ENCODE measurements around the gene NAT14.
"Not testable (repeated sequence)": the region's sequence is repeated elsewhere in the genome, so short reads cannot be mapped to it uniquely, and the experiment has no call there.

Gene NAT14

DNA sequence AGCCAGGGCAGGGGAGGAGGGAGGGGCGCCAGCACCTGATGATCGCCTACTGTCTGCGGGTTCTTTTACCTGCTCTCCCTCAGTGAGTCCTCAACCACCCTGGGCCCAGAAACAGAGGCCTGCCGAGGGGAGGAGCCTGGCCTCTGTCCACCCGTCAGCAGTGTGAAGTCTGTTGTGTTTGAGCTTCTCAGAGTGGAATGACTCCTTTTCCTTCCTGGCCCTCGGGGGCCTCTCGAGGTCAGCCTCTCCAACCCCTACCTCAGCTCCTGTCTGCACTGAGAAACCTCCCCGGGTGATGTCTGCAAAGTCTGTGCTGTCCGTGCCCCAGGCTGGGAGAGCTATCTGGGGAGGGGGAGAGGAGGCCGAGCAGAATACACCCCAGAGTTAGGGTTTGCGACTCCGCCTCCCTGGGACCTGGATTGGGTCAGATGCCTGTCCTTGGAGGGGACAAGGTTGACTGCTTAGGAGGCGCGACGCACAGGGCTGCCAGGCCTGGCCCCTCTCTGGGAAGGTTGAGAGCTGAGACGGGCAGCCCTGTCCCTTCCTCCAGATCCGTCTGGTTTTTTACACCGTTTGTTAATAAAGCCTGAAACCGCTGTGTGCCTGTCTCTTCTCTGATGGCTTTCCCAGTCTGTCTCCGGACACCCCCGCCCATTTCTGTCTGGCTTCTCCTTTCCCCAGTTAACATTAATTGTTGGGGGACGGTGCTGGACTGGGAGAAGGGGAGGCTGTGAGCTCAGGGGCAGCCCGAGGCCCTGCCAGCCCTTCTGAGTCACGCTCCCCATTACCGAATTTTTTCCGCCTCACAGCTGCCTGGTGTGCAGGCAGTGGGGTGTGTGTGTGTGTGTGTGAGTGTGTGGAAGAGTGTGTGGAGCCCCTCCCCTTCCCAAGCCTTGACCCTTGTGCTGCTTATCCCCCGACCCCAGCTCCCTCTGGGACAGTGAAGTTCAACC lies 2.3 kb downstream of the NAT14 start:
- peak; percentile 86 for DNase-seq (ENCODE audit: low spot score)

DNA sequence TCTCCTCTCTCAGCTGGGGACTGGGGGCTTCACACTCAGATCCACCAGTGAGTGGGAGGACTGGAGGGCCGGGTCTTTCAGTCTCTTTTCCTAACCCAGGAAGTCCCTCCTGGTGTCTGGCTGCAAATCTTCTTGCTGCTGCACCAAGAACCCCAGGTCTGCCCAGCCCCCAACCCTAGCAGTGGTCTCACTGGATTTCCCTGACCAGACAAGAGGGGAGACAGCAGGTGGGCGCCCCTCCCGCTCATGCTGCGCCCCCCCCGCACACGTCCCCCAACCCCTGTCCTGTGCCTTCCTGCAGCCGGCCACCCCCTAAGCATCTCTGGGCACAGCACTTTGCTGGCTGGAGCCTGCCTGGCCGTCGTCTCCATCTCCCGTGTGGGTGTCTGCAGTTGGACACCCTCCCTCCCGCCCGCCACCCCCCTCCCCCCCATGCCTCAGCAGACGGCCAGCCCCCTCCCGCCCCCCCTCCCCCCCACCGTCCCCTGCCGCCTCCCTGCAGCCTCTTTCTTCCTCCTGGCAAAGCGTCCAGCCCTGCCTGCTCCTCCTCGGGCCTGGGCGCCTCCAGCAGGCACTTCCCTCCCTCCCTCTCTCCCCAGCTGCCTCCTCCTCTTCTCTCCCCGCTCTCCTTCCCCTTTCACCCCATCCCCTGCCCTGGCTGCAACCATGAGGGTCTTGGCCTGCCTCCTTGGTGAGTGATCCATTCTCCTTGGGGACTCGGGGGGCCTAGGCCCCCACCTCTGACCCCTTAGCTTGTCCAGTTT lies 3.1 kb downstream of the NAT14 start, which contains the start of gene SSC5D:
Gene SSC5D, plus strand, starts transcription at position 513 of the 764 bp plus-strand sequence. Its CDS starts 154 bp downstream, at position 667.
- no peak for DNase-seq (ENCODE audit: low spot score)

DNA sequence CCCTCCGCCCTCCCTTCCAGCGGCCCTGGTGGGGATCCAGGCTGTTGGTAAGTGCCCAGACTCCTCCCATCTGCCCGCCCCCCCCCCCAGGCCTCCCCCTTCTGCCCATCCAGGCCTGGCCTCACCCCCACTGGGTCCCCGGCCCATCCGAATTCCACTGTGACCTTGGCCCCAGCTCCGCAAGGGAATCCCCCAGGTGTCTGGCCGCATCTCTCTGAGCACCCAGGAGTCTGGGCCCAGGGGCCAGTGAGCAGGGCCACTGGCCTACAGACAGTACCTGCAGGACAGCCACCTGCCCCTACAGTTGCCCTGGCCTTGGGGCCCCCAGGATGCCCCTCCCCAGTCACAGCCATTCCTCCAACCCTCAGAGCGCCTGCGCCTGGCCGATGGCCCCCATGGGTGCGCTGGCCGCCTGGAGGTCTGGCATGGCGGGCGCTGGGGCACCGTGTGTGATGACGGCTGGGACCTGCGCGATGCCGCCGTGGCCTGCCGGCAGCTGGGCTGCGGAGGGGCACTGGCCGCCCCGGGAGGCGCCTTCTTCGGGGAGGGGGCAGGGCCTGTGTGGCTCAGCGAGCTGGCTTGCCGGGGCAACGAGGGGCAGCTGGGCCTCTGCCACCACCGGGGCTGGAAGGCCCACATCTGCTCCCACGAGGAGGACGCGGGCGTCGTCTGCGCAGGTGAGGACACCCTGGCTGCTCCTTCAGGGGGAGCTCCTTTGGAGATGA lies 4.2 kb downstream of the NAT14 start:
- no peak for DNase-seq (ENCODE audit: low spot score)

DNA sequence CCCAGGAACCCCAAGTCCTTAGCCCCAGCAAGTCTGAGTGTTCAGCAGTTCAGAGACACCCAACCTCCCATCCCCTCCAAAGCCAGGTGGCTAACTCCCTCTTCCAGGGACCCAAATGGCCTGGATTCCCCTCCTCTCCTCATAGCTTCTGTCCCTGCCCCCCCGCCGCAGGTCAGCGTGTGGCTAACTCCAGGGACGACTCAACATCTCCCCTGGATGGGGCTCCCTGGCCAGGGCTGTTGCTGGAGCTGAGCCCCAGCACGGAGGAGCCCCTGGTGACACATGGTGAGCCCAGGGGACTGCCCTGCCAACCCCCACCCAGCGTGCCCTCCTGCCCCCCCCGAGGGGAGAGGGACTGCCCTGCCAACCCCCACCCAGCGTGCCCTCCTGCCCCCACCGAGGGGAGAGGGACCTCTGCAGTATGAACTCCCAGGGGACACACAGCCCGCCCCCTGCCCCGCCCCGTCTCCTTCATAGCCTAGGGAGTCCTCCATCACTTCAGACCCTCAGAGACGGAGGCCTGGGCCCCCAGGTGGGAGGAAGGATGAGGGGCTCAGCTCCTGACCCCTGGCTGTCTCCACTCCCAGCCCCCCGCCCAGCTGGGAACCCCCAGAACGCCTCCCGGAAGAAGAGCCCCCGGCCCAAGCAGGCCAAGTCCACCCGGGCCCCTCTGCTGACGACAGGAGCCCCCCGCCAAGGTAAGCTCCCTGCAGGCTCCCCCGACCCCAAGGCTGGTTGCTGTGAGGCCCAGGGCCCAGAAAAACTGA lies 4.9 kb downstream of the NAT14 start:
- no peak for DNase-seq (ENCODE audit: low spot score)

DNA sequence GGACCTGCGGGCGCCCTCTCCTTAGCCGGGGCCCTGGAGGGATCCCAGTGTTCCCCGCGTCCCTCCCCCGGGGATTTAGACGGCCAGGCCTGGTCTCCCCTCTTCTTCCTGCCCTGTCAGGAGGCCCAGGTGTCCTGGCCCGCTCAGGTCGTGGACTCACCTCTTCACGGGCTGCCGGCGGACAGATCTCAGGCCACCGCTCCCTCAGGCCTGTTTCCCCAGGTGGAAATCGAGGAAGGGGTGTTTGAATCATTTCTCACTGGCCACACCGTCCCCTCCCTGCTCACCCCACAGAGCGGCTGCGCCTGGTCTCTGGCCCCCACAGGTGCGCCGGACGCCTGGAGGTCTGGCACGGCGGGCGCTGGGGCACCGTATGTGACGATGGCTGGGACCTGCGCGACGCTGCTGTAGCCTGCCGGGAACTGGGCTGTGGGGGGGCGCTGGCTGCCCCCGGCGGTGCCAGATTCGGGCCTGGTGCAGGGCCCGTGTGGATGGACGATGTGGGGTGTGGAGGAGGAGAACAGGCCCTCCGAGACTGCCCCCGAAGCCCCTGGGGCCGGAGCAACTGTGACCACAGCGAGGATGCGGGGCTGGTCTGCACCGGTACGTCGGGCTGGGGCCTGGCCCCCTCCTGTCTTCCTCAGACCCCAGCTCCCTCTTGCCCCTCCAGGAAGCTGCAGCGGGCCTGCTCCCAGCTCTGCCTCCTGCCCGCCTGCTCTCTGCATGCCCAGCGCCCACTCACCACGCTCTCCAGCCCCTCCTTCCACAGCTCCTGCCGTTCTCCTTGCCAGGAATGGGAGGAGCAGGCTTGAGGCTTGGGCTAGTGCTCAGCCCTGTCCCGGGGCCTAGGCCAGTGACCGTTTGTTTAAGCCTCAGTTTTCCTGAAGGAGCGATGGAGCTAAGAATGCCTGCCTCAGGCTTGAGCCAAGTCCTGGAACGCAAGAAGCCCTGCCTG lies 5.8 kb downstream of the NAT14 start:
- DNase-seq (ENCODE audit: low spot score) = no peak

DNA sequence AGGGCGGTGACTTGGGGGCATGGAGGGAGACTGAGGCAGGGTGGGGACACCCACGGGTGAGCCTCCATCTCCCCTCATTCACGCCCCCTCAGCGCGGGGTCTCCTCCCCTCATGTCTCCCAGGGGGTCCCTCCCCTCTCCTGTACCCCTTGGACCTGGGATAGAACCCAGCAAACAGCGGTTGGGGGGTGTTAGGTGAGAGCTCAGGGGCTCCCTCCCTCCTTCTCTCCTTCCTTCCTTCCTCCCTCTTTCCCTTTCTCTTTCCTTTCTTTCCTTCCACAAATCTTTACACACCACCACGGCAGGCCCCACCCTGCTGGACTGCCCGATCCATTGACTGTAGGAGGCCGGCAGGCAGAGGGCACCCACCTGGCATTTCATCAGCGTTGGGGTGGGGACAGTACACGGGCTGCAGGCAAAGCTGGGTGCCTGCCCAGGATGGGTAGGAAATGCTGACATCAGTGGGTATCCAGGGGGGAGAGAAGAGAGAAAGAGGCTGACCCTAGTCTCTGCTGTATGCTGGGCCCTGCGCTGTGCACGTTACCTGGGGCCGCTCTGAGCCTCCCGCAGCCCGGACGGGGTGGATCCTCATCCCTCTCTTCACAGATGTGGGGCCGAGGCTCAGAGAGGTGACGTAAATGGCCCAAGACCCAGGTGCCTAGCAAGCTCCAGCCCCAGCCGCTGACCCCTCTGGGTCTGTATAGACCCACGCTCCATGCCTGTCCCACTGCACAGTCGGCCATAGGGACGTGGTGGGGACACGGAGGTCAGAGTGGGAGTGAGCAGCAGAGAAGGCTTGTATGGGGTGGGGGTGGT lies 6.8 kb downstream of the NAT14 start:
- no peak for DNase-seq (ENCODE audit: low spot score)

DNA sequence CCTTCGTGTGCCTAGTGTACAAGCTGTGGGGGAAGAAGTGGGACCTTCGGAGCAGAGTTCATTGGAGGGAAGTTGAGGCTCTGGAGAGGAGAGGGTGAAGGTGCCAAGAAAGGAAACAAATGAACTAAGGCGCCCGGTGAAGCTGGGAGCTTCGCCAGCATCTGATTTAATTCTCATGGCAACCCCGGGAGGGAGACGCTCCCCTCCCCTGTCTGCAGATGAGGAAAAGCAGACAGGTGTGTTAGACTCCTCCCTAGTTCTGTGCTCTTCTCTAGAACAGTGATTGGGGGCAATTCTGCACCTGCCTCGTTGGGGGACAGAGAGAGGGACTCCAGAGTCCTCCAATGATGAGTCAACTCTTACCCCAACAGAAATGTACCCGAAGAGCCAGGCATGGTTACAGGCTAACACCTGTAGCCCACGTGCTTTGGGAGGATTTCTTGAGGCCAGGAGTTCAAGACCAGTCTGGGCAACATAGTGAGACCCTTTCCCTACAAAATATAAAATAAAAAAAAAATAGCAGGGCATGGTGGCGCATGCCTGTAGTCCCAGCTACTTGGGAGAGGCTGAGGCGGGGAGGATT lies 7.5 kb downstream of the NAT14 start:
- no peak for DNase-seq (ENCODE audit: low spot score)

DNA sequence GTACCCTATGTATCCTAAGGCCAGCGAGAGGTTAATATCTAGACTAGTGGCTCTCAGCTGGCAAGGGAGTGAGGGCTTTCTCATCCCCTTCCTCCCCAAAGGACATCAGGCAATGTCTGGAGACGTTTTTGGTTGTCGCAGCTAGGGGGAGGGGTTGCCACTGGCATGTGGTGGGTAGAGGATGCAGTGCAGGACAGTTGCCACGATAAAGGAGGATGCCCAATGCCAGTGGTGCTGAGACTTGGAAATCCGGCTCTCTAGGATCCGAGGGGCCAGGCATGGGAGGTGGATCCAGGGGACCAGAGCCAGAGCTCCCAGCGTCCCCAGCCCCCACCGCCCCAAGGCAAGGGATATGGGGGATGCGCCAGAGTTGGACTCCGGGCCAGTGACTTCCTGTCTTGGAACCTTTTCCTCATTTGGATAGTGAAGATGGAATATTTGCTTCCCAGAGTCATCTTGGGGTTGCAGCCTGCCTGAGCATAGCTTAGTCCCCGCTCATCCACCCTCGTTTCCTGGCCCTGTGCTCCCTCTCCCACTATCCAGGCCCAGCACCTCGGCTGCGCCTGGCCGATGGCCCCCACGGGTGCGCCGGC lies 8.2 kb downstream of the NAT14 start:
- no peak for DNase-seq (ENCODE audit: low spot score)

DNA sequence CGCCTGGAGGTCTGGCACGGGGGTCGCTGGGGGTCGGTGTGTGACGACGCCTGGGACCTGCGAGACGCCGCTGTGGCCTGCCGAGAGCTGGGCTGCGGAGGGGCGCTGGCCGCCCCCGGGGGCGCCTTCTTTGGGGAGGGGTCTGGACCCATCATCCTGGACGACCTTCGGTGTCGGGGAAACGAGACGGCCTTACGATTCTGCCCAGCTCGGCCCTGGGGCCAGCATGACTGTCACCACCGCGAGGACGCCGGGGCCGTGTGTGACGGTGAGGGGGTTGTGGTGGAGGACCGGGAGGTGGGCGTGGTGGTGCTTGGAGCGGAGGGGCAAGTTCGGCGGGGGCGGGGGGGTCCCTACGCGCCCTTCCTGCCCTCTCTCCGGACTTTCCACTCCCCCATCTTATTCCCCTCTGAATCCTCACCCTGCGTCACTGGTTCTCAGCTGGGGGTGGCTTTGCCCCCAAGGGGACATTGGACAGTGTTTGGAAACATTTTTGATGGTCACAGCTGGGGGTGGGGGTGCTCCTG lies 8.7 kb downstream of the NAT14 start:
- DNase-seq (ENCODE audit: low spot score) = no peak

DNA sequence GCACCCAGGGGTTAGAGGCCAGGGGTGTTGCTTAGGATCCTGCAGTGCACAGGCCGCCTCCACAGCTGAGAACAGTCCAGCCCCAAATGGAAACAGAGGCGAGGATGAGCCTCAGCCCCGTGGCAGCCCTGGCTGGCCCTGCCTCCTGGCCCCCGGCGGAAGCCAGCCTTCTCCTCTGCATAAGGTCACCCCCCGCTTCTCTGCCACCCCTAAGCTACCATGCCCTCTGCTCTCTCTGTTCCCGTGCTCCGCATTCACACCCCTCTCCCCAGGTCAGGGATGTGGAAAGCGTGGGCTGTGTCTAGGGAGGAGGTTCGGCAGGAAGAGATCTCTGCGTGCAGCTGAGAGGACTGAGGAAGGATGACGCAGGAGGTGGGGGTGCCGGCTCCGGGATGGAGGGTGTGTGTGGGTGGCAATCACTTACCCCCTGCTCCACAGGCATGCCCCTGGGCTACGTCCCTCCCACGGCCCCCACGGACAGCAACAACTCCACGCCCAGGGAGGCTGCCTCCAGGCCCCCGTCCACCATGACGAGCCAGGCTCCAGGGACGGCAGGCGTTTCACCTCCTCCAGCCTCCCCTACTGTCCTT lies 9.3 kb downstream of the NAT14 start:
- DNase-seq (ENCODE audit: low spot score) = no peak

DNA sequence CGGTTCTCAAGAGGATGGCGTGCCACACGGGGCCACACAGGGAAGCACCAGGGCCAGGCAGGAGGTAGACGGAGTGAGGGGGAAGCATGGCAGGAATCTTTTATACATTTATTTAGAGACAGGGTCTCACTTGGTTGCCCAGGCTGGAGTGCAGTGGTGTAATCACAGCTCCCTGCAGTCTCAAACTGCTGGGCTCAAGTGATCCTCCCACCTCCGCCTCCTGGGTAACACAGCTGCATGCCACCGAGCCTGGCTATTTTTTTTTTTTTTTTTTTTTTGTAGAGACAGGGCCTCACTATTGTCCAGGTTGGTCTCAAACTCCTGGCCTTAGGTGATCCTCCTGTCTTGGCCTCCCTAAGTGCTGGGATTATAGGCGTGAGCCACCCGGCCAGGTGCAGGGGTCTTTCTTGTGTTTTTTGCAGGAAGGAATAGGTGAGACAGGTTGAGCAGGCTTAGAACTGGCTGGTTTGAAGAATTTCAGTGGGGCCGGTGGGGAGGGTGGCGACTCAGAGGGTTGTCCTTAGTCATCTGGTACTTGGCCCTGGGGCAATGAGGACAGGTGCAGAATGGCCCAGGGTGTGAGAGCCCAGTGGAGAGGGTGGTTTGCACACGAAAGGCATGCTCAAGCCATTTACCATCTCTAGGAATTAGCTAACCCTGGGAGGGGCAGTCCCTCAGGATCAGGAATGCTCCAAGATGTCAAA lies 10.8 kb downstream of the NAT14 start:
- DNase-seq (ENCODE audit: low spot score) = peak; percentile 41

DNA sequence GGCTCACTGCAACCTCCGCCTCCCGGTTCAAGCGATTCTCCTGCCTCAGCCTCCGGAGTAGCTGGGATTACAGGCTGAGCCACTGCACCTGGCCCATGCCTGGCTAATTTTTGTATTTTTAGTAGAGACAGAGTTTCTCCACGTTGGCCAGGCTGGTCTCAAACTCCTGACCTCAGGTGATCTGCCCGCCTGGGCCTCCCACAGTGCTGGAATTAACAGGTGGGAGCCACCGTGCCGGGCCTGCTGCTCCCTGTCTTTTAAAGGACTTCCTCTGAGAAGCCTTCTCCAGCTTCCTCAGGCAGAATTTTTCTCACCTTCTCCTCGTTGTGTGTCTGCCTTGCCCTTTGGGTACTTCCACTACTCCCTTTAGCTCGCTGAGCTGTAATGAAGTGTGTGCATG lies 11.8 kb downstream of the NAT14 start:
- DNase-seq (ENCODE audit: low spot score) = not testable (repeated sequence)

DNA sequence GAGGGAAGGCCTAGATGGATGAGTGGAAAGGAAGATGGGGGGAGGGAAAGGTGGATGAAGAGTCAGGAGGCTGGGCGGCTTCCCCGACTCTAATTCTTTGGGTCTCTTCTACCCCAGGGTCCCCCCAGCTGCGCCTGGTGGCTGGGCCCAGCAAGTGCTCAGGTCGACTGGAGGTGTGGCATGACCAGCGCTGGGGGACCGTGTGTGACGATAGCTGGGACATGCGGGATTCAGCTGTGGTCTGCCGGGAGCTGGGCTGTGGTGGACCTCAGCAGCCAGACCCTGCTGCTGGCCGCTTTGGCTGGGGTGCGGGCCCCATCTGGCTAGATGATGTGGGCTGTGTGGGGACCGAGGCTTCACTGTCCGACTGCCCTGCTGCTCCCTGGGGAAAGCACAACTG lies 12.8 kb downstream of the NAT14 start:
- DNase-seq (ENCODE audit: low spot score) = no peak

DNA sequence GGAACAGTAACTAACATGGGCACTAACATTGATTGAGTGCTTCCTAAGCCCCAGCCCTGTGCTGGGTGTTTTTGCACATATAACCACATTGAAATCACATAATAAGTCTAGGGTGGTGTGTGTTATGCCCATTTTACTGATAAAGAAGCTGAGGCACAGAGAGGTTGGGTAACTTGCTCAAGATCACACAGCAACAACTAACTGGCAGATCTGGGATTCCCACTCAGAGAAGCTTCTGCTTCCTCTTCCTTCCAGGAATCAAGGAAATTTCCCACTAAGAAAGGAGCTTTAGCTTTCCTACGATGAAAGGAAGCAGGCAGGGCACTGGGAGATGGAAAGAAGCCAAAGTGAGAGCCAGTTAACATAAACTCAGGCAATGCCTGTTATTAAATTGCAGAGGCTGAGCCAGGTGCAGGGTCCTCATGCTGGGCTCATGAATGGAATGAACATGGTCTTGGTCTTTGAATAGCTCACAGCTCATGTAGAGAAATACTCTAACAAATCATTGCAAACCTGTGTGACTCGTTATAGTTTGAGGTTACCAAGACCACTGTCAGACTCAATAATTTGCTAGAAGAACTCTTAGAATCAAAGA lies 13.4 kb downstream of the NAT14 start:
- no peak for DNase-seq (ENCODE audit: low spot score)

DNA sequence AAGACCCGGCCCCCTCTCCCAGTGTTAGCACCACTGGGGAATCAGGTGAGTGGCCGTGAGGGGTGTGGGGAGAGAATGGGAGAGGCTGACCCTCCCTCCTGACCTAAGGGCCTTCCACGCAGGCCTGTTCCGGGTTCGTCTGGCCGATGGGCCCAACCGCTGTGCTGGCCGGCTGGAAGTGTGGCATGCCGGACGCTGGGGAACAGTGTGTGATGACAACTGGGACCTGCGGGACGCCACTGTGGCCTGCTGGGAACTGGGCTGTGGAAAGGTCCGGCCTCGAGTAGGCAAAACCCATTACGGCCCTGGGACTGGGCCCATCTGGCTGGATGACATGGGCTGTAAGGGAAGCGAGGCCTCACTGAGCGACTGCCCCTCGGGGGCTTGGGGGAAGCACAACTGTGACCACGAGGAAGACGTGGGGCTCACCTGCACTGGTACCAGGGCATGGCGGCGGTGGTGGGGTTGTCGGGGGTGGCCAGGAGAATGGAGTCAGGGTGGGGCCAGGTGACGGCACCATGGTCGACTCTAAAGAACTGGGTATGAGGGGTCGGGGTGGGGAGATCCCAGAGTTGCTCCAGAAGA lies 15.5 kb downstream of the NAT14 start:
- no peak for DNase-seq (ENCODE audit: low spot score)

DNA sequence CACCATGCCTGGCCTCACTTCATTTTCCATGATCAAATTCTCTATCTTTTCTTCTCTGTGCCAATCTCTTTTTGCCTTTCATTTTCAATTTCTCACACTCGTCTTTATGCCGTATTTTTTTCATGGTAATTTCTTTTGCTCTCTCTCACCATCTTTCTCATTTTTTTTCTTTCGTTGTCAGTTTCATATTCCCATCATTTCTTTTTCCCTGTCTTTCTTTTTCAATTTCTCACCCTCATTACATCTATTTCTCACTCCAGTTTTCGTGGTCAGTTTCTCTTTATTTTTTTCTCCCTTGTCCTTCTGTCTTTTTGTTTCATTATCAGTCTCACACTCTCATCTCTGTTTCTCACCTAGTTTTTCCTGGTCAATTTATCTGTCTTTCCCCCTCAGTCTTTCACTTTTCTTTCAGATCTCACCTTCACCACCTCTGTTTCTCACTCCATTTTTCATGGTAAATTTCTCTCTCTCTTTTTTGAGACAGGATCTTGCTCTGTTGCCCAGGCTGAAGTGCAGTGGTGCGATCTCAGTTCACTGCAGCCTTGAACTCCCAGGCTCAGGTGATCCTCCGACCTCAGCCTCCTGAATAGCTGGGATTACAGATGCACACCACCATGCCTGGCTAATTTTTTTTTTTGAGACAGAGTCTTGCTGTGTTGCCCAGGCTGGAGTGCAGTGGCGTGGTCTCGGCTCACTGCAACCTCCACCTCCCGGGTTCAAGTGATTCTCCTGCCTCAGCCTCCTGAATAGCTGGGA lies 17.4 kb downstream of the NAT14 start:
- DNase-seq (ENCODE audit: low spot score) = no peak

Measured in kidney tubule cell (primary cell).